IMR-90 (cell line): Measurements from ENCODE around the gene STAM2. TPM values are rescaled to one million over a fixed set of nuclear protein-coding genes. Genes with fewer than 3 reads are reported as not detected.

ENCODE experiments used
- ATAC-seq: fragments of 200-7000 bp; cut with Tn5 transposase; 2 replicates; pipeline ENCODE4 v1.9.1; 2020; ENCODE audit warnings: low read depth, mild to moderate bottlenecking, moderate library complexity
- BruUV-seq: library from RNA; stranded (reverse); fragments of 400-500 nt; replicated peaks from 2 replicates; lab custom pipeline; 2021; lab: Mats Ljungman, UMichigan
- CTCF ChIA-PET: fragments of 300-600 bp; formaldehyde crosslinking; extraction: SDS; loops from one replicate; lab custom pipeline; 2021; ENCODE audit warnings: antibody characterized with exemption; lab: Yijun Ruan, JAX
- POLR2A ChIA-PET: fragments of 300-600 bp; sonication (Branson Sonifier 250); formaldehyde crosslinking; loops from one replicate; lab custom pipeline; 2022; ENCODE audit warnings: antibody characterized with exemption; ENCODE audit not compliant: unreplicated experiment; lab: Charles Lee
- DNase-seq: peaks from one replicate; pipeline ENCODE4 v3.0.0; 2013
- H2AFZ ChIP-seq: replicated peaks from 2 replicates; pipeline ENCODE3; 2013; ENCODE audit warnings: low read length, mild to moderate bottlenecking; ENCODE audit not compliant: poor library complexity
- H2AK5ac ChIP-seq: 2 replicates; pipeline ENCODE4 v1.6.1; 2013; ENCODE audit warnings: low read depth, low read length, inconsistent platforms
- H2AK9ac ChIP-seq: replicated peaks from 2 replicates; pipeline ENCODE3; 2013; ENCODE audit warnings: mild to moderate bottlenecking, low read depth, low read length, moderate library complexity; ENCODE audit not compliant: poor library complexity
- H2BK120ac ChIP-seq: 2 replicates; pipeline ENCODE4 v1.6.1; 2013; ENCODE audit warnings: low read depth, low read length, inconsistent platforms
- H2BK15ac ChIP-seq: 3 replicates; pipeline ENCODE4 v1.6.1; 2013; ENCODE audit warnings: low read depth, low read length, inconsistent platforms
- H2BK20ac ChIP-seq: 2 replicates; pipeline ENCODE4 v1.6.1; 2013; ENCODE audit warnings: low read depth, mild to moderate bottlenecking, inconsistent platforms, low read length, moderate library complexity
- H2BK5ac ChIP-seq: 2 replicates; pipeline ENCODE4 v1.6.1; 2013; ENCODE audit warnings: mild to moderate bottlenecking, low read depth, low read length, inconsistent platforms; ENCODE audit not compliant: poor library complexity, severe bottlenecking
- H3K14ac ChIP-seq: replicated peaks from 2 replicates; pipeline ENCODE4 v1.6.1; 2013; ENCODE audit warnings: low read depth, low read length, inconsistent platforms
- H3K18ac ChIP-seq: 2 replicates; pipeline ENCODE4 v1.6.1; 2013; ENCODE audit warnings: low read depth, low read length, control low read depth
- H3K23ac ChIP-seq: 2 replicates; pipeline ENCODE4 v1.6.1; 2013; ENCODE audit warnings: low read depth, low read length, inconsistent platforms
- H3K27ac ChIP-seq: 2 replicates; pipeline ENCODE4 v1.5.1; 2013; ENCODE audit warnings: mild to moderate bottlenecking, control low read depth, low read length; ENCODE audit not compliant: insufficient read depth
- H3K27me3 ChIP-seq: 2 replicates; pipeline ENCODE4 v1.6.1; 2013; ENCODE audit warnings: low read length; ENCODE audit not compliant: control insufficient read depth, insufficient read depth
- H3K36me3 ChIP-seq: 2 replicates; pipeline ENCODE4 v1.6.1; 2013; ENCODE audit warnings: low read length, mixed read lengths; ENCODE audit not compliant: control insufficient read depth, insufficient read depth
- H3K4ac ChIP-seq: 2 replicates; pipeline ENCODE4 v1.6.1; 2013; ENCODE audit warnings: low read depth, low read length, inconsistent platforms
- H3K4me1 ChIP-seq: 2 replicates; pipeline ENCODE4 v1.6.1; 2013; ENCODE audit warnings: low read length, mixed read lengths; ENCODE audit not compliant: control insufficient read depth, insufficient read depth
- H3K4me2 ChIP-seq: 2 replicates; pipeline ENCODE4 v1.6.1; 2013; ENCODE audit warnings: low read depth, mild to moderate bottlenecking, control low read depth, low read length, moderate library complexity
- H3K4me3 ChIP-seq: 2 replicates; pipeline ENCODE4 v1.5.1; 2013; ENCODE audit warnings: low read depth, mild to moderate bottlenecking, control low read depth, low read length, moderate library complexity; ENCODE audit not compliant: insufficient read depth
- H3K56ac ChIP-seq: 2 replicates; pipeline ENCODE4 v1.6.1; 2013; ENCODE audit warnings: low read length, inconsistent platforms; ENCODE audit not compliant: insufficient read depth; ENCODE audit errors: extremely low read depth
- H3K79me1 ChIP-seq, 2 experiments: 2 replicates each; pipeline ENCODE4 v1.6.1; 2013; ENCODE audit warnings: low read length in 2 of 2, inconsistent platforms in 1 of 2, low read depth in 1 of 2
- H3K9ac ChIP-seq: 2 replicates; pipeline ENCODE4 v1.6.1; 2013; ENCODE audit warnings: low read depth, low read length, control low read depth
- H3K9me1 ChIP-seq: 2 replicates; pipeline ENCODE4 v1.6.1; 2013; ENCODE audit warnings: low read length, inconsistent platforms; ENCODE audit not compliant: insufficient read depth
- H3K9me3 ChIP-seq: 2 replicates; pipeline ENCODE4 v1.6.1; 2013; ENCODE audit warnings: low read length; ENCODE audit not compliant: control insufficient read depth, insufficient read depth
- H4K20me1 ChIP-seq: 2 replicates; pipeline ENCODE4 v1.6.1; 2013; ENCODE audit warnings: low read length, inconsistent platforms; ENCODE audit not compliant: insufficient read depth
- H4K5ac ChIP-seq: 2 replicates; pipeline ENCODE4 v1.6.1; 2013; ENCODE audit warnings: mild to moderate bottlenecking, low read depth, low read length, control low read depth
- H4K8ac ChIP-seq, 2 experiments: 2 replicates each; pipeline ENCODE4 v1.6.1; 2013; ENCODE audit warnings: low read depth in 2 of 2, low read length in 2 of 2, control low read depth in 1 of 2, inconsistent platforms in 1 of 2
- H4K91ac ChIP-seq: 2 replicates; pipeline ENCODE4 v1.6.1; 2013; ENCODE audit warnings: low read depth, low read length, inconsistent platforms; ENCODE audit not compliant: insufficient read depth
- CHD1 ChIP-seq: IDR thresholded peaks from 2 replicates; pipeline ENCODE4 v1.6.1; 2012; ENCODE audit warnings: low read depth, low read length, improper control_type of control experiment
- MAZ ChIP-seq: IDR thresholded peaks from 2 replicates; pipeline ENCODE4 v1.6.1; 2012; ENCODE audit warnings: low read depth, mild to moderate bottlenecking, low read length, improper control_type of control experiment, moderate library complexity, borderline replicate concordance
- MXI1 ChIP-seq: IDR thresholded peaks from 2 replicates; pipeline ENCODE4 v1.6.1; 2012; ENCODE audit warnings: low read depth, mild to moderate bottlenecking, low read length, moderate library complexity, borderline replicate concordance
- WGBS, 2 experiments: methylation state at CpG; one replicate each; pipeline versions ENCODE4 v1.1.5 to v1.1.7; 2013; ENCODE audit warnings: missing lambda C conversion rate in 2 of 2; ENCODE audit not compliant: insufficient read length in 1 of 2; ENCODE audit errors: extremely low coverage in 2 of 2; 5-methylcytosine and 5-hydroxymethylcytosine counted together
- dilution Hi-C: fragments of 300-500 bp; cut with HindIII; formaldehyde crosslinking; loops from one replicate; pipeline ENCODE4 v1.14.3; 2018; ENCODE audit warnings: low sequenced_read_pairs; ENCODE audit not compliant: unreplicated experiment
- in situ Hi-C: fragments of 300-500 bp; cut with MboI; formaldehyde crosslinking; loops from 3 replicates; pipeline ENCODE4 v1.14.3; 2019; ENCODE audit warnings: low sequenced_read_pairs, inconsistent platforms, mixed read lengths
- intact Hi-C: fragments of 100-400 bp; cut with micrococcal nuclease; formaldehyde crosslinking; loops from 2 replicates; pipeline ENCODE4 v1.10.0; 2022
- polyA plus RNA-seq, 3 experiments: library from polyadenylated mRNA; depleted of rRNA; stranded (reverse); fragments of >200 nt; gene quantifications; 2 replicates each; pipeline ENCODE4 v1.2.3, GENCODE V29; 2012; ENCODE audit warnings: low replicate concordance in 1 of 3
- total RNA-seq: library from RNA; depleted of rRNA; stranded (reverse); fragments of >200 nt; gene quantifications from 2 replicates; pipeline ENCODE4 v1.2.3, GENCODE V29; 2012

STAM2 gene
- total and polyA plus RNA-seq, 2 of the 4 experiments (the other 2 are of a cell fraction), result 12.5 to 29.2 TPM

- no peak overlapping the region for H4K8ac ChIP-seq
- CTCF ChIA-PET, result no interaction called here
- H3K18ac ChIP-seq, result no peak overlapping the region
- no peak overlapping the region for H3K56ac ChIP-seq
- no peak for TF ChIP-seq MAZ
- TF ChIP-seq CHD1, result no peak
- TF ChIP-seq MXI1, result no peak
- H3K23ac ChIP-seq, result no peak overlapping the region
- H2BK15ac ChIP-seq, result no peak overlapping the region
- no peaks in the 10 kb centered on the region for H3K9me1 ChIP-seq
- no TSS peak for BruUV-seq
- no peak overlapping the region for H2BK120ac ChIP-seq
- H3K4ac ChIP-seq, result no peak overlapping the region
- no peak overlapping the region for H2AFZ ChIP-seq
- POLR2A ChIA-PET, result no interaction called here
- no peaks in the 10 kb centered on the region for H3K9me3 ChIP-seq
- WGBS, 2 experiments, result no CpG with 5 or more reads among the region's 2 CpGs
- no peak overlapping the region for H4K91ac ChIP-seq
- peaks cover 39% of the 10 kb centered on the region for H3K27me3 ChIP-seq
- no peak for ATAC-seq
- no peaks in the 10 kb centered on the region for H3K36me3 ChIP-seq
- in situ Hi-C loops, result no loop called here
- H3K27ac ChIP-seq, result no peak overlapping the region
- H3K14ac ChIP-seq, result no peak overlapping the region
- intact Hi-C loops, result no loop called here
- no peak overlapping the region for H3K4me2 ChIP-seq
- no peak overlapping the region for H4K5ac ChIP-seq
- H2BK5ac ChIP-seq, result no peak overlapping the region
- H2AK5ac ChIP-seq, result no peak overlapping the region
- peaks cover 3% of the 10 kb centered on the region; the same call in 1 of the 2 replicates for H3K4me1 ChIP-seq
- no peak for DNase-seq
- H3K4me3 ChIP-seq, result no peak overlapping the region
- no peak overlapping the region for H3K9ac ChIP-seq
- H4K20me1 ChIP-seq, result no peaks in the 10 kb centered on the region
- no peak overlapping the region for H2BK20ac ChIP-seq
- no peaks in the 10 kb centered on the region for H3K79me1 ChIP-seq
- dilution Hi-C loops, result no loop called here
- H2AK9ac ChIP-seq, result no peak overlapping the region
Measured at GRCh38 chr2:152100961-152101360, 74.6 kb downstream of the STAM2 start.
